Right atrium auricular region (tissue), 2 donors: ENCODE data around the gene CES2. TPM values are rescaled to one million over a fixed set of nuclear protein-coding genes. Genes with fewer than 3 reads are reported as not detected.

Experiments
- DNase-seq: peaks from one replicate; pipeline ENCODE4 v3.0.0-alpha.2; 2019; ENCODE audit warnings: low spot score
- H3K27ac ChIP-seq, 2 donors: fragments of 200-600 bp; sonication (generic); 1 replicate in 1 of 2; 2 replicates in 1 of 2; pipeline ENCODE4 v1.5.1; 2016 to 2019
- H3K27me3 ChIP-seq, 2 donors: fragments of 200-600 bp; sonication (generic); one replicate each; pipeline versions ENCODE4 v1.5.1 to v1.6.0; 2017 to 2019
- H3K36me3 ChIP-seq: fragments of 200-600 bp; sonication (generic); one replicate; pipeline ENCODE4 v1.5.1; 2016
- H3K4me1 ChIP-seq, 2 donors: fragments of 200-600 bp; sonication (generic); one replicate each; pipeline versions ENCODE4 v1.5.1 to v1.6.0; 2017 to 2019
- H3K4me3 ChIP-seq, 2 donors: fragments of 200-600 bp; sonication (generic); 1 replicate in 1 of 2; 2 replicates in 1 of 2; pipeline ENCODE4 v1.5.1; 2017 to 2019; ENCODE audit warnings: mild to moderate bottlenecking in 1 of 2, moderate library complexity in 1 of 2
- H3K9me3 ChIP-seq, 2 donors: fragments of 200-600 bp; sonication (generic); one replicate each; pipeline ENCODE4 v1.5.1; 2019
- total RNA-seq, 2 donors: library from RNA; depleted of rRNA; stranded (reverse); fragments of >200 nt; gene quantifications; one replicate each; pipeline ENCODE4 v1.1.0, GENCODE V29; 2016
- TF ChIP-seq, protein P1 (sequence below), 2 donors: fragments of 200-600 bp; sonication (generic); IDR thresholded peaks; one replicate each; pipeline ENCODE4 v1.5.1; 2019; ENCODE audit warnings: antibody characterized with exemption in 2 of 2

CES2 gene
- total RNA-seq, 2 donors from 2014 or later, result 33.1 to 51.4 TPM

DNA sequence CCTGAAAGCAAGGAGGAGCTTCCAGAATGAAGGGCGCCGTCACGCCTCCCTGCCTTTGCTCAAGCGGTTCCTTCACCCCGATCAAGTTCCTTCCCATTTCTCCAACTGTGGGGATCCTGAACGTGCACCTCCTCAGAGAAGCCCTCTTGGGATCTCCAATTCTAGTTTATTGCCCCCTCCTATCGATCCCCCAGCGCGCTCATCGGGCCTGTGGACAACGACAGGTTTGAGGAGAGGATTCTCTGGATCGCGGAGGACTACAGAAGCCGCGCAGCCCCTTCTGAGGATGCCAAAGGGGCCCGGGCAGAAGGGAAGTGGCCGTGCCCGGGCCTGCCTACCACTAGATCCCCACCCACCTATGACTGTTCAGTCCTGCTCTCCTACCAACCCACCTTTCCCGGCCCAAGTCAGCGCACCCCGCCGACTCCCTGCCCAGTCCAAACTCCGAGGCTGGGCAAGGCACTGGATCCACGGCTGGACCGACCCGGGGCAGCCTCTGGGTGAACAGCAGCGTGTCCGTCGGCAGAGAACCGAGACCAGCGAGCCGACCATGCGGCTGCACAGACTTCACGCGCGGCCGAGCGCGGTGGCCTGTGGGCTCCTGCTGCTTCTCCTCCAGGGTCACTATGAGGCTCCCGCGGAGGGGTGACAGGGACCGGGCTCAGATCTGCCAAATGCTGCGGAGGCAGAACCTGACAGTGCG is 13.0 kb downstream of the CES2 start:
- Histone ChIP-seq H3K4me1 (peaks cover 0 to 23% of the 10 kb centered on the region in 2 donors), H3K36me3 (peaks cover 8% of the 10 kb centered on the region), H3K27ac (no peak overlapping the region), H3K4me3 (peak overlapping the region; percentile 31 to 56), H3K9me3 (no peaks in the 10 kb centered on the region), H3K27me3 (no peaks in the 10 kb centered on the region)
- TF ChIP-seq, protein P1, sequence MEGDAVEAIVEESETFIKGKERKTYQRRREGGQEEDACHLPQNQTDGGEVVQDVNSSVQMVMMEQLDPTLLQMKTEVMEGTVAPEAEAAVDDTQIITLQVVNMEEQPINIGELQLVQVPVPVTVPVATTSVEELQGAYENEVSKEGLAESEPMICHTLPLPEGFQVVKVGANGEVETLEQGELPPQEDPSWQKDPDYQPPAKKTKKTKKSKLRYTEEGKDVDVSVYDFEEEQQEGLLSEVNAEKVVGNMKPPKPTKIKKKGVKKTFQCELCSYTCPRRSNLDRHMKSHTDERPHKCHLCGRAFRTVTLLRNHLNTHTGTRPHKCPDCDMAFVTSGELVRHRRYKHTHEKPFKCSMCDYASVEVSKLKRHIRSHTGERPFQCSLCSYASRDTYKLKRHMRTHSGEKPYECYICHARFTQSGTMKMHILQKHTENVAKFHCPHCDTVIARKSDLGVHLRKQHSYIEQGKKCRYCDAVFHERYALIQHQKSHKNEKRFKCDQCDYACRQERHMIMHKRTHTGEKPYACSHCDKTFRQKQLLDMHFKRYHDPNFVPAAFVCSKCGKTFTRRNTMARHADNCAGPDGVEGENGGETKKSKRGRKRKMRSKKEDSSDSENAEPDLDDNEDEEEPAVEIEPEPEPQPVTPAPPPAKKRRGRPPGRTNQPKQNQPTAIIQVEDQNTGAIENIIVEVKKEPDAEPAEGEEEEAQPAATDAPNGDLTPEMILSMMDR (IDR thresholded peaks at IDR 0.05), result no peak
- DNase-seq, result no peak

DNA sequence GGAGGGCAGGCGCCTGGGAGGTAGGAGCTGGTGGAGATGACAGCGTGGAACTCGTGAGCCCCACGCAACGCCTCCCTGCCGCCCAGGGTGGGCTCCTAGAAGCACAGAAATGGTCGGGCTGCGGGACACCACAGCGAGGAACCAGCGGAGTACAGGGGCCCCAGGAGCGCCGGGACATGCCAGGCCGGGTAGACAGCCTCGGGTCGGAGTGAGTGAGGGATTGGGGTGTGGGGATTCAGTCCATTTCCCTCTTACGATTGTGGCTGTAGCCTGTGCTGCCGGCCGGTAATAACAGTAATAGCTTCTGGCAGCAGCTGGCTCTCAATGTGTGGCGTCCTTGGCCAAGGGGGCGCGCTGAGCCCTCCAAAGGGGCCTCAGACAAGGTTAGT is 13.5 kb downstream of the CES2 start:
- Histone ChIP-seq H3K4me3 (peak overlapping the region; percentile 31 to 56), H3K4me1 (peaks cover 0 to 23% of the 10 kb centered on the region in 2 donors), H3K9me3 (no peaks in the 10 kb centered on the region), H3K36me3 (peaks cover 3% of the 10 kb centered on the region), H3K27ac (no peak overlapping the region), H3K27me3 (no peaks in the 10 kb centered on the region)
- no peak for DNase-seq
- TF ChIP-seq, protein P1 (IDR thresholded peaks at IDR 0.05), result no peak

DNA sequence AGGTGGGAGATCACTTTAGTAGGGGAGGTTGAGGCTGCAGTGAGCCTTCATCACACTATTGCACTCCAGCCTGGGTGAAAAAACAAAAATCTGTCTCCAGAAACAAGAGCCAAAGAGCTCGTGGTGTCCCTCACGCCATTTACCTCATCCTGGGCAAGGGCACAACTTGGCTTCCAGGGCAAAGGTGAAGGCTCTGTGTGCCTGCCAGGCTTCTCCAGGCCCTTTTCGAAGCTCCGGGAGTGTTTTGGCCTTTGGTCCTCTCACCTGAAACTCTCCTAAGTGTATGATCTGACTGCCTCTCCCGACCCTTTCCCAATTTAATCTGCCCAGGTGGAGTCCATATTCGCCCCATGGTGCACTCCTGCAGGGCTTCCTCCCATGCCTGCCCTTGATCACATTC is 14.2 kb downstream of the CES2 start:
- Histone ChIP-seq H3K36me3 (no peaks in the 10 kb centered on the region), H3K27me3 (no peaks in the 10 kb centered on the region), H3K9me3 (no peaks in the 10 kb centered on the region), H3K4me3 (no peak overlapping the region), H3K4me1 (peaks cover 0 to 23% of the 10 kb centered on the region in 2 donors), H3K27ac (no peak overlapping the region)
- no peak for DNase-seq
- TF ChIP-seq, protein P1 (IDR thresholded peaks at IDR 0.05), result no peak

DNA sequence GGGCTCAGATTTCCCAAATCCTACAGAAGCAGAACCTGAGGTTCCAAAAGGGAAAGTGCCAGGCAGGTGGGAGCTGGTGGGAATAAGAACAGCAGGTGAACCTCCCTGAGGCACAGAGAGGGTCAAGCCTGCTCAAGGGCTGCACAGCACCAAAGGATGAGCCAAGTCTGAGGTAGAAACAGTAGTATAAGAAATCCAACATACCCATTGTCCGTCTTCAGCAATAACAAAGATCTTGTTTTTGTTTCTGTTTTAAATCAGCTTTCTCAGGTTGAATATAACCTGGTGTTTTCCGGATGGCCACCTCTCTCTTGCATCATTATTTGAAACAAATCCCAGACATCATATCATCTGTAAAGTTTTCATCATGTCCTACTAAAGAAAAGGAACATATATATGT is 15.1 kb downstream of the CES2 start:
- no peak for DNase-seq
- Histone ChIP-seq H3K4me3 (no peak overlapping the region), H3K9me3 (no peaks in the 10 kb centered on the region), H3K4me1 (peaks cover 0 to 23% of the 10 kb centered on the region in 2 donors), H3K27me3 (no peaks in the 10 kb centered on the region), H3K36me3 (no peaks in the 10 kb centered on the region), H3K27ac (no peak overlapping the region)
- TF ChIP-seq, protein P1 (IDR thresholded peaks at IDR 0.05), result no peak

DNA sequence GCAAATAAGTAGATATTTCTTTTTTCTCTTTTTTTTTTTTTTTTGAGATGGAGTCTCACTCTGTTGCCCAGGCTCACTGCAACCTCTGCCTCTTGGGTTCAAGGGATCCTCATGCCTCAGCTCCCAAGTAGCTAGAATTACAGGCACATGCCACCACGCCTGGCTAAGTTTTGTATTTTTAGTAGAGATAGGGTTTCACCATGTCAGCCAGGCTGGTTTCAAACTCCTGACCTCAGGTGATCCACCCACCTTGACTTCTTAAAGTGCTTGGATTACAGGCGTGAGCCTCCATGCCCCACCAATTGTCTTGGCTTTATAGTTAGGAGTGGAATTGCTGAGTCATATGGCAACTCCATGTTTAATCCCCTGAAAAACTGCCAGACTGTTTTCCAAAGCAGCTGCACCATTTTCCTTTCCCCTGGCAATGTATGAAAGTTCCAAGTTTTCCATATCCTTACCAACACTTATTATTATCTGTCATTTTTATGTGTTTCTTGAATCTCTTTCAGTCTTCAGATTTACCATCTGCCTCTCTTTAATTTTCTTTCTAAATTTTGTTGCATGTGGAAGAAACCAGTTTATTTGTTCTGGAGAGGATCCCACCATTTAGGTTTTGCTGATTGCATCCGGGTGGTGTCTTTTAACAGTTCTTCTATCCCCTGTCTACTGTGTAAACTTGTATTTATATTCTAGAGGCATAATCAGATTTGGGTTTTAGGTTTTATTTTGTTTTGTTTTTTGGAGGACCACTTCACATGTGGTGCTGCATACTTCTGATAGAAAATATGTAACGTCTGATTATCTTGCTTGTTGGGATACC is 15.9 kb downstream of the CES2 start:
- H3K4me1 ChIP-seq, result peaks cover 0 to 23% of the 10 kb centered on the region in 2 donors
- H3K9me3 ChIP-seq, result no peaks in the 10 kb centered on the region
- H3K27me3 ChIP-seq, result no peaks in the 10 kb centered on the region
- TF ChIP-seq, protein P1 (IDR thresholded peaks at IDR 0.05), result no peak
- no peak for DNase-seq
- no peak overlapping the region for H3K27ac ChIP-seq
- no peaks in the 10 kb centered on the region for H3K36me3 ChIP-seq
- H3K4me3 ChIP-seq, result no peak overlapping the region
